GM21619 (cell line): ENCODE results near the gene PLEKHM1.
A peak's percentile ranks its signal among the peaks of the same experiment; 100 is the strongest.
"Not testable (repeated sequence)": the region's sequence is repeated elsewhere in the genome, so short reads cannot be mapped to it uniquely, and the experiment has no call there.

Experiments
- ATAC-seq: cut with Tn5 transposase; IDR thresholded peaks from one replicate; pipeline ENCODE4 v1.9.1; 2021; ENCODE audit not compliant: unreplicated experiment

Gene PLEKHM1

GRCh38 chr17:45461524-45462327, 28.8 kb downstream of the PLEKHM1 start:
- ATAC-seq: peak; percentile 90

DNA sequence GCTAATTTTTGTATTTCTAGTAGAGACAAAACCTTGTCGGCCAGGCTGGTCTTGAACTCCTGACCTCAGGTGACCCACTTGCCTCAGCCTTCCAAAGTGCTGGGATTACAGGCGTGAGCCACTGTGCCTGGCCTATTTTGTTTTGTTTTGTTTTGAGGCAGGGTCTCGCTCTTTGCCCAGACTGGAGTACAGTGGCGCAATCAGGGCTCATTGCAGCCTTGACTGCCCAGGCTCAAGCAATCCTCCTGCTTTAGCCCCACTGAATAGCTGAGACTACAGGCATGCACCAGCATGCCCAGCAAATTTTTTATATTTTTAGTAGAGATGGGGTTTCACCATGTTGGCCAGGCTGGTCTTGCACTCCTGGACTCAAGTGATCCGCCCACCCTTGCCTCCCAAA, 30.1 kb downstream of the PLEKHM1 start:
- ATAC-seq: not testable (repeated sequence)

DNA sequence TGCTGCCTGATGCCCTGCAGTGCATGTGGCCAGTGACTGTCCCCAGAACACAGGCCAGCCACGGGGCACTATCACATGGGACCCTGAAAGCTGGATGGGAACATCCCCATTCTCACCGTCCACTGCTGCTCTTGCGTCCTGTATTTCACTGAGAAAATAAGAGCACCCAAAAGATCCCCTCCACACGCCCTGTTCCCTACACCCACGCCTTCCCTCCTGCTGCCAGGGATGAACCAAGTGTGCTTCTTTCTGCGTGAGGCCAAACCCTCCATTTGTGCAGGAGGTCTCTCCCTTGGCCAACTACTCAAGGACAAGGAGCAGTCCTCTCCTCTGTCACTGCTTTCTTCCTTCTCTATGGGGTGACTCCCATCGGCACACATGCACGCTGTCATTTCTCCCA, 36.2 kb downstream of the PLEKHM1 start:
- ATAC-seq: not testable (repeated sequence)

DNA sequence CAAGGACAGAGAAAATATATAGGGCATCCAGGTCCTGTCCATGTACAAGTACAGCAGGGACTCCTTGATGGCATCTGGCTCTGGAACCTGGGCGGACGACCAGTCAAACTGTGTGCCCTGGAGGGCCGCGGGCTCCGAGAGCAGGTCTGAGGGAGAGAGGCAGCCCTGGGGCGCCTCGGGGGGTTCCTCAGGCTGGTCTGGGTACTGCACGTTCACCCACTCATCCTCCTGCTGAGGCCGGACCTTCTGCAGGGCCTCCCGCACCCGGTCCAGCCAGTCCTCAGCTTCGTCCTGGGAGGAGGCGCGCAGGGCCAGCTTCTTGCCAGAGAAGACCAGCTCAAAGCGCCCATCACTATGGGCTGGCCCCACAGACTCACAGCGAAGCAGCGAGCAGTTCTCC, 36.8 kb downstream of the PLEKHM1 start:
- not testable (repeated sequence) for ATAC-seq

DNA sequence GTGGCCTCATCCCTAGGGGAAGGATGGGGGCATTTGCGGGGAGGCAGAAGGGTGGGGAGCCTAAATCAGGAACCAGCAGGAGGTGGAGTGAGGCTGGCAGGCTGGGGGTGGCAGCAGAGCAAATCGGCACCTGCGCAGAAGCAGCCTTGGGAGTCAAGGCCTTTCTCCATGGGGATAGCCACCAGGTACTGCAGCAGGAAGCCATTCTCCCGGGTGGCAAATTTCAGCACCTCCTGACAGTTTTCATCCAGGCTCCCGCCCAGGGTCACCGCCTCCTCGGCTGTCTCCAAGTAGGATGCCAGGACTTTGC, 37.3 kb downstream of the PLEKHM1 start:
- not testable (repeated sequence) for ATAC-seq

- not testable (repeated sequence) for ATAC-seq
These were observed 37.9 kb downstream of the PLEKHM1 start for GRCh38 chr17:45452329-45453224.

GRCh38 chr17:45451660-45452059, 38.9 kb downstream of the PLEKHM1 start:
- not testable (repeated sequence) for ATAC-seq

DNA sequence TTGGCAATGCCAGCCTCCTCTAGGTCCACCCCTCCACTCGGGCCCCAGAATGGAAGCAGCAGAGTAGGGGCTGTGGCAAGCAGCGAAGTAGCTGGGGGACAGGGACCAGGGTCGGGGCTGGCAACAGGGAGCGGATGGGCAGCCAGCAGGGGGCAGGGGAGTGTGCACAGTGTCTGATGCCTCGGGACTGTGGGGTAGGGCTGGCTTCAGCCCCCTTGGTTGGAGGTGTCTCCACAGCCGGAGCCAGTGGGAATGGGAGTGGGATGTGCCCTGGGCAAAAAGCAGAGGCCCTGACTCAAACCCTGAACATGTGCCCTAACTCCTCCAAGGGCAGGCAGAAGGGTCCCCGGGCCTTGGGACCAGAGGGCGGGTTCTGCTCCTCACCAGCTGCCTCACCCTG, 39.4 kb downstream of the PLEKHM1 start:
- no peak for ATAC-seq

GRCh38 chr17:45449708-45450329, 40.7 kb downstream of the PLEKHM1 start:
- ATAC-seq: not testable (repeated sequence)

- ATAC-seq: not testable (repeated sequence)
These were observed 41.3 kb downstream of the PLEKHM1 start for GRCh38 chr17:45449260-45449659.

GRCh38 chr17:45448483-45448882, 42.0 kb downstream of the PLEKHM1 start:
- not testable (repeated sequence) for ATAC-seq

GRCh38 chr17:45448066-45448465, 42.5 kb downstream of the PLEKHM1 start:
- not testable (repeated sequence) for ATAC-seq

DNA sequence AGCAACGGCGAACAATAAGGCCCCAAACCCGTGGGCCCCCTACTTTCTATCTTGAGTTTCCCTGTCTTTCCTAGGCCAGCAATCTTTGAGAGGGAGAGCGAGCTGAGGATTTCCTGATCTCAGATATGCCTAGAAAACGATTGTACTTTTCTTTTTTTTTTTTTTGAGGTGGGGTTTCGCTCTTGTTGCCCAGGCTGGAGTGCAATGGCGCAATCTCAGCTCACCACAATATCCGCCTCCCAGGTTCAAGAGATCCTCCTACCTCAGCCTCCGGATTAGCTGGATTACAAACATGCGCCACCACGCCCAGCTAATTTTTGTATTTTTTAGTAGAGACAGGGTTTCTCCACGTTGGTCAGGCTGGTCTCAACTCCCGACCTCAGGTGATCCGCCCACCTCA, 42.9 kb downstream of the PLEKHM1 start:
- ATAC-seq: not testable (repeated sequence)

- not testable (repeated sequence) for ATAC-seq
These were observed 43.5 kb downstream of the PLEKHM1 start for GRCh38 chr17:45446872-45447625.

DNA sequence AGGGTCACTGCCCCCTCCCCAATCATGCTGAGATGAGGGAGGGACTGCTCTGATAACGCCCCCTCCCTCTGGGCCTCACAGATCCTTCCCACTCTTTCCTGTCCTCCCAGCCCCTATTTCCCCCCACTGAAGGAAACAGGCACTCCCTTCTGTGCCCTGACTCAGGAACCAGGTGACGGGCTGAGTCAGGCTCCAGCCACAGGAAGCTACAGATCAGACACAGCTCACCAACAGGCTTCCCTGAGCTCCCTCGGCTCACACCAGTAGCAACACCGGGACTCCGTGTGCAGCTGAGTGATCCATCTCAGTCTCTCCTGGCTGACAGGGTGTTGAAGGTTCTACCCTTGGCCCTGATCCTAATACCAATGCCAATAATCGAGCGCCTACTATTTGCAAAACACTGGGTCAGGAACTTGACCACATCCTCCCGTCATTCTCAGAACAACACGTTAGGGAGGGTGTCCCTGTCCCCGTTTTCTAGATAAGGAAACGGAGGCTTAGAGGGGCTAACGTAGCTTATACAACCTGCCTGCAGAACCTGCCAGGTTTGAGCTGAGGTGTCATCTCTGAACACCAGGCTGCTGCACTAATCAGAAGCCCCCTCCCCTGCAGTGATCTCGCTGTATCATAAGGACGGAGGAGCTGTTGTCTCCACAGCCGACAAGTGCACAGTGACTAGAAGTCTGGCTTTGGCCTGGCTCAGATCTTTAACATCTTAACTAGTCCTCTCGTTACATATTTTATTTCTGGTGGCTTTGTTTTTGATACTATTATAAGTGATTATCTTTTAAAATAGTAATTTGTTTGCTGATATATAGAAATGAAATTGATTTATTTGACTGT, 44.4 kb downstream of the PLEKHM1 start:
- ATAC-seq: not testable (repeated sequence)

- ATAC-seq: not testable (repeated sequence)
These were observed 45.4 kb downstream of the PLEKHM1 start for GRCh38 chr17:45444856-45445820.

DNA sequence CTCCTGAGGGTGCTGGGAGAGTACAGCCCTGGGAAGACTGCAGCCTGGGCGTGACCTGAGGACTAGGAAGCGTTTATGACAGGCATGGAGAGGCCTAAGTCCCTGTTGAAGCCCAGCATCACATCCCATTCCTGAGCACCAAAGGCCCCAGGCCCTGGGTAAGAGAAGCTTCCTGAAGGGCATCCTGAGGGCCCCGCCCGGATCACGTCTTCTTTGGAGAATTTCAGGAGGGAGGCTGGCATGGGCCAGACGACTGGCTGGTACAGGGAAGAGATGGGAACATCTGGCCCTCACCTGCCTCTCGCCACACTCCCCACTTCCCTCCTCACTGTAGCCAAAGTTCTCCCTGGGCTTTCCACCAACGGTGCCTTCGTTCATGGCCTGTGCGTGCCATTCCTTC, 46.2 kb downstream of the PLEKHM1 start:
- not testable (repeated sequence) for ATAC-seq

DNA sequence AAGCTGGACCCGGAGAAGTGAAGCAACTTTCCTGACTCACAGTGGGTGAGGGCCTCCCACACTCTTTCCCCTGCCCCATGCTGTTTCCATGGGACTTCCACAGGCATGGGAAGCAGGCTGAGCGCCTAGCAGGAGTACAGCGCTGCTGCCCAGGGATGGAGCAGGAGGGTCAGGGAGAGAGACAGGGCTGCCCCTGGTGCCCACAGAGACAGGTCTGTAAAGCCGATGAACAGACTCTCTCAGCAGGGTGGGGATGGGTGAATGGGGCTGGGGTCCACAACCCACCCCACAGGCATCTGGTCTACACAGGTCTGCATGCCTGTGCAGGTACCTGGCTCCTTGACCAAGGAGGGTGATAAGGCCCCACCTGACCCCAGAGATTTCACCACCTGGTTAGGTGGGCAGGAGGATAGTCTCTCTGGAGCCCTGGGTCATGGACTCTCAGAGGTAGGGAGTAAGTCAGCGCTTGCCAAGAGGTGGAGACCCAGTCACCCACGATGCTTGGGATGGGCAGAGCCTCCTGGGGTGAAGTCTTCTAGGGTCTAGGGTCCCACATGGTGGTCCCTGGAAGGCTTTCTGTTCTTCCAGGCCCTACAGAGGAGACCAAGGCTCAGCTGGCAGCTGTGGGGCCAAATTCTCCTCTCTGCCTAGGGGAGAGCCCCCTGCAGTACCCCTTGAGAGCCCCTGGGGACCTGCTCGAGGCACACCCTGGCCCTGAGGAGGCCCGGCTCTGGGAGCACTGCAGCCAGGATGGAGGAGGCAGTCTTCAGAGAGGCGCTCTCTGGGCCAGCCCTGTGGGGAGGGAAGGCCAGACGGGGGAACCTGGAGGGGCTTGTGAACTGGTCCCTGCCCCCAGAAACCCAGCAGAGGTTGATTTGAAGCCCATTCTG, 46.9 kb downstream of the PLEKHM1 start:
- ATAC-seq: not testable (repeated sequence)
